Hepatocyte (in vitro differentiated cells): ENCODE results near the gene CEP85. TPM values are rescaled to one million over a fixed set of nuclear protein-coding genes. Genes with fewer than 3 reads are reported as not detected.
A peak's percentile ranks its signal among the peaks of the same experiment; 100 is the strongest.

Experiments
- DNase-seq: peaks from one replicate; pipeline ENCODE4 v3.0.0-alpha.2; 2016; ENCODE audit warnings: low spot score
- H2AFZ ChIP-seq: fragments of 200-600 bp; sonication (generic); 2 replicates; pipeline ENCODE4 v1.6.0; 2016; ENCODE audit warnings: antibody characterized with exemption, mild to moderate bottlenecking
- H3K27ac ChIP-seq: fragments of 200-600 bp; sonication (generic); 2 replicates; pipeline ENCODE4 v1.5.1; 2016; ENCODE audit warnings: mild to moderate bottlenecking
- H3K27me3 ChIP-seq: fragments of 200-600 bp; sonication (generic); 2 replicates; pipeline ENCODE4 v1.6.1; 2016
- H3K36me3 ChIP-seq: fragments of 200-600 bp; sonication (generic); replicated peaks from 2 replicates; pipeline ENCODE4 v1.5.1; 2016; ENCODE audit warnings: low read depth; ENCODE audit not compliant: insufficient read depth
- H3K4me1 ChIP-seq: fragments of 200-600 bp; sonication (generic); 2 replicates; pipeline ENCODE4 v1.5.1; 2016; ENCODE audit warnings: mild to moderate bottlenecking, moderate library complexity; ENCODE audit not compliant: insufficient read depth
- H3K4me2 ChIP-seq: fragments of 200-600 bp; sonication (generic); 2 replicates; pipeline ENCODE4 v1.6.0; 2016
- H3K4me3 ChIP-seq: fragments of 200-600 bp; sonication (generic); 2 replicates; pipeline ENCODE4 v1.5.1; 2016; ENCODE audit warnings: mild to moderate bottlenecking
- H3K79me2 ChIP-seq: fragments of 200-600 bp; sonication (generic); 2 replicates; pipeline ENCODE4 v1.6.0; 2017; ENCODE audit warnings: mild to moderate bottlenecking
- H3K9me2 ChIP-seq: fragments of 200-600 bp; sonication (generic); replicated peaks from 2 replicates; pipeline ENCODE4 v1.6.0; 2017; ENCODE audit warnings: mild to moderate bottlenecking; ENCODE audit not compliant: insufficient read depth
- H3K9me3 ChIP-seq: fragments of 200-600 bp; sonication (generic); 2 replicates; pipeline ENCODE4 v1.5.1; 2016; ENCODE audit warnings: low read depth, mild to moderate bottlenecking
- H4K20me1 ChIP-seq: fragments of 200-600 bp; sonication (generic); 2 replicates; pipeline ENCODE4 v1.6.0; 2016; ENCODE audit warnings: mild to moderate bottlenecking; ENCODE audit not compliant: insufficient read depth, poor library complexity, severe bottlenecking
- CTCF ChIP-seq: fragments of 200-600 bp; sonication (generic); IDR thresholded peaks from 2 replicates; pipeline ENCODE4 v1.5.1; 2016; ENCODE audit warnings: antibody characterized with exemption, mild to moderate bottlenecking; ENCODE audit not compliant: poor library complexity
- EZH2 ChIP-seq: fragments of 200-600 bp; sonication (generic); IDR thresholded peaks from 2 replicates; pipeline ENCODE4 v1.6.1; 2016; ENCODE audit warnings: antibody characterized with exemption, mild to moderate bottlenecking, borderline replicate concordance
- EZH2phosphoT487 ChIP-seq: fragments of 200-600 bp; sonication (generic); IDR thresholded peaks from one replicate; pipeline ENCODE4 v1.6.1; 2018; ENCODE audit warnings: antibody characterized with exemption, mild to moderate bottlenecking, low read depth, moderate library complexity; ENCODE audit not compliant: unreplicated experiment, severe bottlenecking
- whole genome bisulfite sequencing: methylation state at CpG from one replicate; pipeline ENCODE4 v1.1.6; 2016; ENCODE audit warnings: low lambda C conversion rate; ENCODE audit errors: missing lambda C conversion rate; 5-methylcytosine and 5-hydroxymethylcytosine counted together
- polyA plus RNA-seq: library from polyadenylated mRNA; unstranded; fragments of >200 nt; fragmentation: Nextera tagmentation; extraction: Ambion mirVana; gene quantifications from 2 replicates; pipeline ENCODE4 v1.2.1, GENCODE V29; 2016
- total RNA-seq: library from RNA; depleted of rRNA; stranded (reverse); fragments of >200 nt; gene quantifications from 2 replicates; pipeline ENCODE4 v1.2.3, GENCODE V29; 2014

CEP85 gene
- total and polyA plus RNA-seq, 2 experiments from 2014 or later: 12.4 to 14.6 TPM

DNA sequence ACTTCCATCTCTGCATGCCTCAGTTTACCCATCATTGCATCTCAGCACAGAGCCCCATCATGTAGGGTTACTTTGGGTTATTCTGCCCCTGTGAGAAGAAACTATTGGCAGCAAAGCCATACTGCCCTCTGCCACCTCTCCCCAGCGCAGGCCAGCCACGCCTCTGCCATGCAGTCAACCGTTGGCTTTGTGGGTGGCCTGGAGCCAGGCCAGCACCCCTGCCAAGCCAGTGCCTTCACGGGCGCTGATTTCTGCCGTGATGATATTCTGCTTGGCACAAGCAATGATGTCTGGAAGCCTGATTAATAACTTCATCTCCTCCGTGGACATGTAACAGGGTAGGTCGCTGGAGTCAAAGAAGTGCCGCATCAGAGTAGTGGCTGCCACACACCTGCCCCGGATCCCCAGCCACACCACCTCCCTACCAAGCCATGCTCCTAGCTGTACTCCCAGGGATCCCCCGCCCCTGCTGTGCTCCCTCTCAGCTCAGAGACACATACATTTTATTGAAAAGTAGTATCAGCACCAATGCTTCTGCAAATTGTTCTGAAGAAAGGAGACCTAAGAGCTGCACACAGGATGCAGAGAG lies 15.0 kb upstream of the CEP85 start:
- 96% methylated on average over 11 of the region's 11 CpGs for WGBS

DNA sequence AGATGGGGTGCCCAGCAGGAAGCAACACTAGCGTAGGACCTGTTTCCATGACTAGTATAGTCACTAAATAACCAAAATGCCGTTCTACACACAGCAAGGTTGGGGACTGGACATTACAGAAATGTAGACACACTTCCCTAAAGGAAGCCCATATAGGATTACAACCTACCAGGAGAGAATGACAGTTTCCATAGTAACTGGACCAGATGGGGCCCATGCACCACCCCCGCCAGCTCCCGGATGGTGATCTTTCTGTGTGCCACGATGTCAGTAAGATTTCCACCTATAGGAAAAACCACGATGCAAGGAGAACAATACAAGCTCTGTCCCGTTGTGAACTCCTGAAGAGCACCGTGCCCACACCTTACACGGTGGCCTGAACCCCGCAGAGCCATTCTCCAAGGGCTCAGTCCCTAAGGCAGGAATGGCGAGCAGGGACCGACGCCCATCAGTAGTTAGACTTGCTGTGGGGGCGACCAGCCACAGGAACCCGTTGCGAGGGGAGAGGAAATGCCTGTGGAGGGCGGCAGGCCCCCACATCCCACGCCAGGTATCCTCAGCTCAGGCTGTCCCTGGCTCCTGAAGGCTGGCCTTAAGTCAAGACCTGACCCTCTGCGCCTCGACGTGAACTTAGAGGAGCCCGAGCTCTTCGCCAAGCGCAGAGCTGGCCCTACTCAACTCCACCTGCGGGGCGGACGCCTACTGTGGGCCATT lies 13.6 kb upstream of the CEP85 start:
- Histone ChIP-seq H3K4me3 (no peak overlapping the region), H3K27ac (no peak overlapping the region), H3K9me2 (no peaks in the 10 kb centered on the region), H2AFZ (no peak overlapping the region), H3K4me2 (no peak overlapping the region), H3K4me1 (no peaks in the 10 kb centered on the region), H3K9me3 (no peaks in the 10 kb centered on the region), H4K20me1 (no peaks in the 10 kb centered on the region), H3K27me3 (no peaks in the 10 kb centered on the region), H3K79me2 (no peaks in the 10 kb centered on the region), H3K36me3 (no peaks in the 10 kb centered on the region)
- TF ChIP-seq CTCF: no peak
- WGBS: 83% methylated on average over 27 of the region's 27 CpGs
- DNase-seq: no peak

More for the DNA sequence above, 15.0 kb upstream of the CEP85 start:
- Histone ChIP-seq H3K36me3 (no peaks in the 10 kb centered on the region), H3K27ac (no peak overlapping the region), H3K4me3 (no peak overlapping the region), H3K79me2 (no peaks in the 10 kb centered on the region), H3K4me1 (no peaks in the 10 kb centered on the region), H3K9me2 (no peaks in the 10 kb centered on the region), H2AFZ (no peak overlapping the region), H3K27me3 (no peaks in the 10 kb centered on the region), H3K4me2 (no peak overlapping the region), H4K20me1 (no peaks in the 10 kb centered on the region), H3K9me3 (no peaks in the 10 kb centered on the region)
- TF ChIP-seq EZH2phosphoT487 (no peak), EZH2 (no peak), CTCF (no peak)
- no peak for DNase-seq

GRCh38 chr1:26221094-26221493 lies 12.9 kb upstream of the CEP85 start:
- Histone ChIP-seq H3K4me1 (no peaks in the 10 kb centered on the region), H2AFZ (no peak overlapping the region), H3K9me3 (no peaks in the 10 kb centered on the region), H3K4me2 (no peak overlapping the region), H3K27me3 (no peaks in the 10 kb centered on the region), H3K27ac (no peak overlapping the region), H4K20me1 (no peaks in the 10 kb centered on the region), H3K36me3 (no peaks in the 10 kb centered on the region), H3K4me3 (no peak overlapping the region), H3K79me2 (no peaks in the 10 kb centered on the region), H3K9me2 (no peaks in the 10 kb centered on the region)
- no peak for TF ChIP-seq EZH2
- no peak for TF ChIP-seq CTCF
- TF ChIP-seq EZH2phosphoT487: no peak
- DNase-seq: no peak
- 89% methylated on average over 2 of the region's 2 CpGs for WGBS

DNA sequence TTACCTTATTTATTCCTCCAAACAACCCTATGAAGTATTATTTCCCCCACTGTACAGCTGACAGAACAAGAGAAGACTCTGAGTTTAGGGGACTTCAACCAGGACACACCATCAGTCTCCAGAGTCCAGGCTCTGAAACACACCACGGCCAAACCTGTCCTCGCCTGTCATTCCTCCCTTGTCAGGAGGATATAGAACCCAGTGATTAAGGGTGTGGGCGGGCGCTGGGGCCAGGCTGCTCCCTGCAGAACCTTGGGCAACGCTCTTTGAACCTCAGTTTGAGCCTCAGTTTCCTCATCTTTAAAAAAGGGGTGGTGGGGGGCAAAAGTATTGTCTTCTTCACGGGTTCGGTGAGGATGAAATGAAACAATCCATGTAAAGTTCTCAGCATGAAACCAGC lies 9.4 kb upstream of the CEP85 start:
- peak overlapping the region; percentile 6 for H3K27ac ChIP-seq
- TF ChIP-seq CTCF (no peak), EZH2phosphoT487 (no peak), EZH2 (no peak)
- DNase-seq: no peak
- no peaks in the 10 kb centered on the region for H3K9me2 ChIP-seq
- peak overlapping the region; percentile 82 for H3K4me2 ChIP-seq
- H4K20me1 ChIP-seq: no peaks in the 10 kb centered on the region
- no peaks in the 10 kb centered on the region for H3K9me3 ChIP-seq
- WGBS: 85% methylated on average over 7 of the region's 7 CpGs
- no peaks in the 10 kb centered on the region for H3K79me2 ChIP-seq
- H3K4me3 ChIP-seq: no peak overlapping the region
- H3K27me3 ChIP-seq: no peaks in the 10 kb centered on the region
- peak overlapping the region; percentile 42 for H2AFZ ChIP-seq
- H3K4me1 ChIP-seq: no peaks in the 10 kb centered on the region
- no peaks in the 10 kb centered on the region for H3K36me3 ChIP-seq
